Astrocyte (in vitro differentiated cells and primary cell): ENCODE data around the gene USP31. TPM values are rescaled to one million over a fixed set of nuclear protein-coding genes. Genes with fewer than 3 reads are reported as not detected.

ENCODE experiments used
- DNase-seq: peaks from one replicate; pipeline ENCODE4 v3.0.0-alpha.2; 2010; ENCODE audit warnings: low read depth
- FAIRE-seq: peaks from 2 replicates; lab custom pipeline; 2011; peaks lifted over from hg19 to GRCh38; lab: Jason Lieb, UNC
- H2AFZ ChIP-seq: 2 replicates; pipeline ENCODE4 v1.6.0; 2012; ENCODE audit warnings: low read depth, low read length, inconsistent platforms
- H3K27ac ChIP-seq: 2 replicates; pipeline ENCODE4 v1.5.1; 2011; ENCODE audit warnings: low read depth, low read length, inconsistent platforms
- H3K27me3 ChIP-seq: 2 replicates; pipeline ENCODE4 v1.6.0; 2011; ENCODE audit warnings: low read length, inconsistent platforms; ENCODE audit not compliant: insufficient read depth
- H3K36me3 ChIP-seq: 2 replicates; pipeline ENCODE4 v1.5.1; 2011; ENCODE audit warnings: low read length, inconsistent platforms; ENCODE audit not compliant: insufficient read depth
- H3K4me1 ChIP-seq: 2 replicates; pipeline ENCODE4 v1.5.1; 2011; ENCODE audit warnings: low read length, inconsistent platforms; ENCODE audit not compliant: insufficient read depth
- H3K4me2 ChIP-seq: 2 replicates; pipeline ENCODE4 v1.6.0; 2012; ENCODE audit warnings: low read length, inconsistent platforms
- H3K4me3 ChIP-seq: 2 replicates; pipeline ENCODE4 v1.5.1; 2011; ENCODE audit warnings: low read depth, mild to moderate bottlenecking, low read length, inconsistent platforms; ENCODE audit not compliant: insufficient read depth
- H3K79me2 ChIP-seq: 2 replicates; pipeline ENCODE4 v1.6.0; 2012; ENCODE audit warnings: mild to moderate bottlenecking, low read length, inconsistent platforms; ENCODE audit not compliant: insufficient read depth
- H3K9ac ChIP-seq: 2 replicates; pipeline ENCODE4 v1.6.0; 2012; ENCODE audit warnings: mild to moderate bottlenecking, low read length, inconsistent platforms
- H3K9me3 ChIP-seq: 2 replicates; pipeline ENCODE4 v1.5.1; 2012; ENCODE audit warnings: low read depth, mild to moderate bottlenecking, low read length, inconsistent platforms; ENCODE audit not compliant: insufficient read depth
- H4K20me1 ChIP-seq: 2 replicates; pipeline ENCODE4 v1.6.0; 2012; ENCODE audit warnings: low read length, inconsistent platforms; ENCODE audit not compliant: insufficient read depth
- H3K27ac Mint-ChIP-seq: one replicate; pipeline ENCODE4 v1.8.0; 2021; ENCODE audit warnings: mild to moderate bottlenecking, mixed read lengths; ENCODE audit not compliant: unreplicated experiment
- H3K27me3 Mint-ChIP-seq: one replicate; pipeline ENCODE4 v1.8.0; 2021; ENCODE audit warnings: low read depth, mixed read lengths; ENCODE audit not compliant: unreplicated experiment
- H3K36me3 Mint-ChIP-seq: one replicate; pipeline ENCODE4 v1.8.0; 2021; ENCODE audit warnings: low read depth, mixed read lengths; ENCODE audit not compliant: unreplicated experiment
- H3K4me1 Mint-ChIP-seq: one replicate; pipeline ENCODE4 v1.8.0; 2021; ENCODE audit warnings: low read depth, mixed read lengths; ENCODE audit not compliant: unreplicated experiment
- H3K4me3 Mint-ChIP-seq: one replicate; pipeline ENCODE4 v1.8.0; 2021; ENCODE audit warnings: mild to moderate bottlenecking, moderate library complexity, mixed read lengths; ENCODE audit not compliant: unreplicated experiment
- H3K9me3 Mint-ChIP-seq: one replicate; pipeline ENCODE4 v1.8.0; 2021; ENCODE audit warnings: mild to moderate bottlenecking, mixed read lengths; ENCODE audit not compliant: unreplicated experiment
- EZH2 ChIP-seq: IDR thresholded peaks from 2 replicates; pipeline ENCODE4 v1.6.1; 2012; ENCODE audit warnings: mild to moderate bottlenecking, low read length, inconsistent platforms; ENCODE audit not compliant: insufficient read depth
- total RNA-seq: library from RNA; stranded (reverse); gene quantifications from 2 replicates; pipeline ENCODE4 v1.2.1, GENCODE V29; 2021
- TF ChIP-seq, protein P1 (sequence below): IDR thresholded peaks from 2 replicates; pipeline ENCODE4 v1.5.1; 2011; ENCODE audit warnings: low read depth, mild to moderate bottlenecking, inconsistent platforms, low read length, moderate library complexity; ENCODE audit not compliant: insufficient read depth

Gene USP31
- total RNA-seq, 1 donor from 2014 or later = 9.4 TPM

DNA sequence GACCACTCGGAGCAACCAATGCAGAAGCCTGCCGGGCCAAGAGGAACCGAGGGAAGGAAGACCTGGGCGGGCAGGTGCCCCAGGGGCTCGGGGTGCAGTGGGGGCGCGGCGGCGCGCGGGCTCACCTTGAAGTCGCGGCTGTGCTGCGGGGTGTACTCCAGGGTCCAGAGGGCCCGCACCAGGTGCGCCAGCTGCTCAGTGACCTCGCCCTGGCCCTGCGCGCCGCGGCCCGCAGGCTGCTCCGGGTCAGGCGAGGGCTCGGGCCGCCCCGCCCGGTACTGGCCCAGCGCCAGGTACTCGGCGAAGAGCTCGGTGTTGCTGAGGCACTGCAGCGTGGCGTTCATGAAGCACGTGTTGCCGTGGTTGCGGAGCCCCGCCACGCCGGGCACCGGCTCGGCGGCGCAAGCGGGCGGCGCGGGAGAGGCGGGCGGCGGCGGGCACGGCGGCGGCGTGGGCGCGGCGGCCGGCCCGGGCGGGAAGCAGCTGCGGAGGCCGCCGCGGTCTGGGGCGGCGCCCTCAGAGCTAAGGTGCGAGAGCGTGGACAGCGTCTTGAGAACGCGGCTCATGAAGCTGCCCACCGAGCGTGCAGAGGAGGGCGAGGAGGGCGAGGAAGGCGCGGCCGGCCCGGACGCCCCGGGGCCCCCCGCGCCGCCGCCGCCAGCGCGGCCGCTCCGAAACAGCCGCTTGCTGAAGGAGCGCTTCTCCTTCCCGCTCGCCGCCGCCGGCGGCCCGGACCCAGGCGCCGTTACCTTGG is 562 bp downstream of the USP31 start:
- peak overlapping the region; percentile 39 for H3K27ac ChIP-seq
- H4K20me1 ChIP-seq = peaks cover 24% of the 10 kb centered on the region
- Mint-ChIP-seq H3K27ac (peak overlapping the region; percentile 90), H3K27me3 (peaks cover 24% of the 10 kb centered on the region), H3K36me3 (peaks cover 1% of the 10 kb centered on the region), H3K4me1 (peaks cover 15% of the 10 kb centered on the region), H3K4me3 (peak overlapping the region; percentile 96), H3K9me3 (no peaks in the 10 kb centered on the region)
- peak overlapping the region; percentile 78 for H3K9ac ChIP-seq
- no peaks in the 10 kb centered on the region for H3K9me3 ChIP-seq
- H3K4me1 ChIP-seq = peaks cover 21% of the 10 kb centered on the region
- TF ChIP-seq, protein P1, sequence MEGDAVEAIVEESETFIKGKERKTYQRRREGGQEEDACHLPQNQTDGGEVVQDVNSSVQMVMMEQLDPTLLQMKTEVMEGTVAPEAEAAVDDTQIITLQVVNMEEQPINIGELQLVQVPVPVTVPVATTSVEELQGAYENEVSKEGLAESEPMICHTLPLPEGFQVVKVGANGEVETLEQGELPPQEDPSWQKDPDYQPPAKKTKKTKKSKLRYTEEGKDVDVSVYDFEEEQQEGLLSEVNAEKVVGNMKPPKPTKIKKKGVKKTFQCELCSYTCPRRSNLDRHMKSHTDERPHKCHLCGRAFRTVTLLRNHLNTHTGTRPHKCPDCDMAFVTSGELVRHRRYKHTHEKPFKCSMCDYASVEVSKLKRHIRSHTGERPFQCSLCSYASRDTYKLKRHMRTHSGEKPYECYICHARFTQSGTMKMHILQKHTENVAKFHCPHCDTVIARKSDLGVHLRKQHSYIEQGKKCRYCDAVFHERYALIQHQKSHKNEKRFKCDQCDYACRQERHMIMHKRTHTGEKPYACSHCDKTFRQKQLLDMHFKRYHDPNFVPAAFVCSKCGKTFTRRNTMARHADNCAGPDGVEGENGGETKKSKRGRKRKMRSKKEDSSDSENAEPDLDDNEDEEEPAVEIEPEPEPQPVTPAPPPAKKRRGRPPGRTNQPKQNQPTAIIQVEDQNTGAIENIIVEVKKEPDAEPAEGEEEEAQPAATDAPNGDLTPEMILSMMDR = no peak
- TF ChIP-seq EZH2 = no peak
- DNase-seq (no peak), FAIRE-seq (no peak)
- peak overlapping the region; percentile 76 for H3K4me3 ChIP-seq
- peak overlapping the region; percentile 80 for H2AFZ ChIP-seq
- H3K36me3 ChIP-seq = no peaks in the 10 kb centered on the region
- H3K4me2 ChIP-seq = peak overlapping the region; percentile 96
- no peaks in the 10 kb centered on the region for H3K27me3 ChIP-seq
- H3K79me2 ChIP-seq = peaks cover 43% of the 10 kb centered on the region

DNA sequence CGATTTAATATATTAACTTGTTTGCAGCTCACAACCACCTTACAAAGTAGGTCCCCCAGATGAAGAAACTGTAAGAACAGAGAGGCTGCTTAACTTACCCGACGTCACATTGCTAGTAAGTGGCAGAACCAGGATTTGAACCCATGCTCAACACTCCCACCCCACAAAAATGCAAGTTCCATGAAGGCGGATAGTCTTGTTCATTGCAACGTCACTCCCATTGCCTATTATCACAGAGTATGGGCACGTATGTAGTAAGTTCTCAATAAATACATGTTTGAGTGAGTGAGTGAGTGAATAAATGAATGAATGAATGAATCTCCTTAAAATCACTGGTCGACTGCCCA is 1.1 kb downstream of the USP31 start:
- Mint-ChIP-seq H3K27ac (peak overlapping the region; percentile 90), H3K36me3 (peaks cover 1% of the 10 kb centered on the region), H3K4me3 (peak overlapping the region; percentile 96), H3K4me1 (peaks cover 15% of the 10 kb centered on the region), H3K27me3 (peaks cover 24% of the 10 kb centered on the region), H3K9me3 (no peaks in the 10 kb centered on the region)
- FAIRE-seq = no peak
- peaks cover 30% of the 10 kb centered on the region for H4K20me1 ChIP-seq
- TF ChIP-seq EZH2 = no peak
- TF ChIP-seq, protein P1 = no peak
- H3K4me2 ChIP-seq = peak overlapping the region; percentile 96
- no peak for DNase-seq
- peaks cover 21% of the 10 kb centered on the region for H3K4me1 ChIP-seq
- peak overlapping the region; percentile 78 for H3K9ac ChIP-seq
- H3K36me3 ChIP-seq = no peaks in the 10 kb centered on the region
- peak overlapping the region; percentile 1 for H3K27ac ChIP-seq
- no peaks in the 10 kb centered on the region for H3K27me3 ChIP-seq
- H3K4me3 ChIP-seq = peak overlapping the region; percentile 76
- H3K79me2 ChIP-seq = peaks cover 49% of the 10 kb centered on the region
- no peaks in the 10 kb centered on the region for H3K9me3 ChIP-seq
- peak overlapping the region; percentile 80 for H2AFZ ChIP-seq

DNA sequence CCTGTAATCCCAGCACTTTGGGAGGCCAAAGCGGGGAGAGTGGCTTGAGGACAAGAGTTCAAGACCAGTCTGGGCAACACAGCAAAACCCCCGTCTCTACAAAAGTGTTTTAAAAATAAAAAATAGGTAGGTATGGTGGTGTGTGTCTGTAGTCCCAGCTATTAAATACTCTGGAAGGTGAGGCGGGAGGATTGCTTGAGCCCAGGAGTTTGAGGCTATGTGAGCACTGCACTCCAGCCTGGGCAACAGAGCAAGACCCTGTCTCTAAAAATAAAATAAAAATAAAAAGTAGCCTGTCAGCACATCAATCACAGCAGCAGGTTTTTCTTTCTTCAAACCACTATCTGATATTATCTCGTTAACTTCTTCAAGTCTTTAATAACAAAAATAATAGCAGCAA is 1.6 kb downstream of the USP31 start:
- Mint-ChIP-seq H3K9me3 (no peaks in the 10 kb centered on the region), H3K27ac (no peak overlapping the region), H3K36me3 (peaks cover 1% of the 10 kb centered on the region), H3K4me3 (peak overlapping the region; percentile 96), H3K4me1 (peaks cover 15% of the 10 kb centered on the region), H3K27me3 (peaks cover 21% of the 10 kb centered on the region)
- H3K79me2 ChIP-seq = peaks cover 54% of the 10 kb centered on the region
- TF ChIP-seq, protein P1 = no peak
- no peak for TF ChIP-seq EZH2
- DNase-seq = no peak
- H2AFZ ChIP-seq = no peak overlapping the region
- H3K4me2 ChIP-seq = peak overlapping the region; percentile 96
- no peak for FAIRE-seq
- H3K4me1 ChIP-seq = peaks cover 21% of the 10 kb centered on the region
- H3K27me3 ChIP-seq = no peaks in the 10 kb centered on the region
- H4K20me1 ChIP-seq = peaks cover 35% of the 10 kb centered on the region
- no peaks in the 10 kb centered on the region for H3K9me3 ChIP-seq
- H3K27ac ChIP-seq = no peak overlapping the region
- peak overlapping the region; percentile 78 for H3K9ac ChIP-seq
- no peaks in the 10 kb centered on the region for H3K36me3 ChIP-seq
- peak overlapping the region; percentile 76 for H3K4me3 ChIP-seq
